Endometrium (tissue), 2 donors: Measurements from ENCODE around the gene ALDH1A2.

Experiments used
- FAIRE-seq: peaks from 2 replicates; lab custom pipeline; 2012; peaks lifted over from hg19 to GRCh38; lab: Jason Lieb, UNC
- donor health status: control.
- donor health status: control.

Gene ALDH1A2

DNA sequence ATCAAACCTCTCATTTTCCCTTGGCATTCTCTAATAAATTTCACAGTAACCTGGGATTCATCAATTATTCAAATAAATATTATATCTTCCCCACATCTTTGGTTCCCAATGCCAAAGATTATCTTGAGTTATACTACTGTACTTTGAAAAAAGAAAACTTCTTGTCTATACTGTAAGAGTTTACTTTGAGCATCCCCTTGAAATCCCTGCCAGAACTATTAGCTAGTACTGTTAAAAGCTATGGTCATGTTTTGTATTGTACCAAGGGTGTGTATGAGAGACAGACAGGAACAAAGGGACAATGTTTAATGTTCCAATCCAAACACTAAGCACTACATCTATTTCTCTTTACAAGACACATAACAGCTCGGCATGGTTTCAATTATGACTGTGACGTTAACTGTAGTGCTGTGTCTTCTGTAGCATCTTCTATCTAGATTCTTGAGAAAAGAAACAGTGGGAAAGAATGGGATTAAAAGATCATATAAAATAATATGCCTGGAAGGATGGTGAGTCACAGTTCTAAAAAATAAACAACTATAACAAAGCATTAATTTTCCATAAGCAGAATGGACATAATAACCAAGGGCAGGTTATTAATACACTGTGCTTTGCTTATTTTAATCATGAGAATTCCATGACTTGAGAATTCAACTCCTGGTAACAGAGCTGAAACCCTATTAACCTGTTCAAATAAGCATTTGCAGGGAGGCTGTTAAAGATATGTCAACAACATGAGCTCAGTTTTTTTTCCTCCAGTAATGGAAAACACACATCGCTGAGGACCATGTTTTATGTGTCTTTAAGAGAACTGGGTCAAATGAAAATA, 71.1 kb downstream of the ALDH1A2 start:
- FAIRE-seq, result peak; percentile 96

GRCh38 chr15:57993409-57994145, 71.9 kb downstream of the ALDH1A2 start:
- no peak for FAIRE-seq

- peak; percentile 95 for FAIRE-seq
Observed at GRCh38 chr15:57992761-57993355, 72.7 kb downstream of the ALDH1A2 start.

DNA sequence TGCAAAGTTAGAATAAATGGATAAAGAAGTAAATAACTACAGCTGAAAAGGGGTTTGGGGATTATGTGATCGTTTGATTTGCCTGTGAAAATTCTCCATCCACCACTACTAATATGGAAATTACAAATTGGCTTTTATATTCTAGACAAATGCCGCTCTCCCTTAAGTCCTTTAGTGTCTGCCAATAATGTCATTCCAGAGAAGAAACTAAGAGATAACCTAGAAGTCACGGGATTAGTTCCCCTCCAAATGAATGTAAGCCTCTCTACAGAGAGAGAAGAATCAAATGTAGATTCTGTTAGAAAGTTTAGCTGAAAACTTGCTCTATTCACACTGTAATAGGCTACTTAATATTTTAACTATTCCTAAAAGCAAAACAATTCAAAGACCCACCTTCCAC, 92.0 kb downstream of the ALDH1A2 start:
- FAIRE-seq, result no peak

- no peak for FAIRE-seq
Observed at GRCh38 chr15:57972864-57973263, 92.6 kb downstream of the ALDH1A2 start.

DNA sequence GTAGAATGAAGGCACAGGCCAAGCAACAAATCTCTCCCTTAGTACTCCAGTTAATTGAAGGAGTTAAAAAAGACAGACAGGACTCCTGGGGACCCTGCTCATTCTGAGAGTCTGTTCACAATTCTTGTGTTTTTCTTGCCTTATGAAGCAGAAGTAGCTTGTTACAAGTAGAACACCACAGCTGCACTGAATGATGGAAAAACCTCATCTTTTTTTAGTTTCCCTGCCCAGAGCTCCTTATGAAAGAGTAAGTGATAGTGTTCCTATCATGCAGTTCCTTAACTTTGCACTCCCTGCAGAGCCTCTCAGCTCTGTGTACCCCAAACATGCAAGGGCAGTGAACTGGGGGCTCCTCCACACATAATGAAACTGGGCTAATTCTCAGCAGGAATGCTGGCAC, 95.5 kb downstream of the ALDH1A2 start:
- FAIRE-seq, result no peak

DNA sequence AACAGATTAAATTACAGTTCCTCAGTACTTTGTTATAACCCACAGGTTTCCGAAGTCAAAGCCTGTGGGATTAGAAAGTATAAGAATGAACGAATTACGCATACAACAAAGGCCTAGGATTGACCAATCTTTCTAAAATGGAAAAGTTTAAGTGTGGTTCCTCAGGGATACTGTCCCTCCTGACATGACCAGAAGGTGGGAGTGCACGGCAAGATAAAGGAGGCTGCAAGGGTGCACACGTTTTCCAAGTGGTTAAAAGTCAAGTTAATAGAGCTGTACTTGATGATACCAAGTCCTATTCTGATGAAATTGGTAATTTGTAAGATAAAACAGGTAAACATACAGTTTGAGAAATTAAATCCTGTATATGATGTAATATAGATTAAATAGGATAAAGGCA, 96.2 kb downstream of the ALDH1A2 start:
- FAIRE-seq, result no peak

DNA sequence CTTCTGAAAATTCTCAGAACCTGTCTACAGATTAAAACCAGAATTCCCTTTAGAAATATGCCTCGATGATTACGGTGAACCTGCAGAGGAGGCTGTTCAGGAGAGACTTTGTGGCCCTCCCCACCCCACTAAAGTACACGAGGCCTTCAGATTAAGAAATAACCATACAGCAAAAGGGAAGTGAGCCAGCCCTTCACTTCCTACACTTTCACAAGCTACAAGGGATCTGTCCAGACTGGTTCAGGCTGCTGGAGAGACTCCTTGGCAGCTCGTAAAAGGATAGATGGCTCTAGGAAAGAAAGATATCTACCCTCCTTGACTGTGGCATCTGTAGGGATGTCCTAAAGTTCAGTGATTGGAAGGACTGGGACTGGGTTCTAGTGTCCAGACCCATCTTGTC, 102.6 kb downstream of the ALDH1A2 start:
- no peak for FAIRE-seq

- no peak for FAIRE-seq
Observed at GRCh38 chr15:57961919-57962318, 103.6 kb downstream of the ALDH1A2 start.

DNA sequence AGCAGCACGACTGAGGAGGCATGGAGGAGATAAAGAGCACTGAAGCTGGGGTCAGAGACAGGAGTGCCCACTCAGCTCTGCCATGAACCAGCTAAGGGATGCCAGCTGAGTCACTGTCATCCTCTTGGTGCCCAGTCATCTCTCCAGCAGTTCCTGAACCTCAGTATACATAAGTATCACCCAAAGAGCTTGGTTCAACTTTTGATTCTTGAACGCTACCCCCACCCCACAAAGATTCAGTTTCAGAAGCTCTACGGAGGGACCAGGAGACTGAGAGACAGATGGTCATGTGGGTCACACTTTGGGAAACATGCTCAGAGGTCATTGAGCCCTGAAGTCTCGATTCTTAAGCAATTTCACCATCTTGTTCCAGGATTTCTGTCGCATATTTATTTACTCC, 108.4 kb downstream of the ALDH1A2 start:
- no peak for FAIRE-seq

GRCh38 chr15:57953874-57954273, 111.6 kb downstream of the ALDH1A2 start:
- no peak for FAIRE-seq

DNA sequence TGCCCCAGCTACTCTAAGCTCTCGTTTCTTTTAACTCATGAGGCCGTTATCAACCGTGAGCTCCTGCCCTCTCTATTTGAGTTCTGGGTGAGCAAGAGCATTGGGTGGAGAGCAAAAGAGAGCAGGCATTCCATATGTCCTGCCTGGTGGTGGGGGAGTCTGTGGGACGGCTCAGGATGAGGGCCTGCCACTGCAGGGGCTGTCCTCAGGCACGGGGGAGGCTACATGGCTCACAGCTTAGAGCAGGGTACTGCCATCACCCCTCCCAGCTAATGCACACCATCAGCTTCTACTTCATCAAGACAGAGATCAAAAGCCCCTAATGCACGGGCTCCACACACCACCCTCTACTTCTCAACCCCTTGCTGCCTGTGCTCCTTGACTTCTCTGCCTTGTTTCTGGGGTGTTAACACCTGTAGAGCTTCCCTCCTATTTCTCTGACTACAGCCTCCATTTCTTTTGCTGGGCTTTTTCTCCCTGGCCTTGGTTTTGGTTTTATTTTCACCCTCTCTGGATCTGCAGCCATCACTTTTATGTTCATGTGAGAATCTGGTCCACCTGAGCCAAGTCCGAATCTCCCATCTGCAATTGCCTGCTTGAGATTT, 114.1 kb downstream of the ALDH1A2 start:
- FAIRE-seq, result no peak

GRCh38 chr15:57950381-57950946, 115.0 kb downstream of the ALDH1A2 start:
- no peak for FAIRE-seq

GRCh38 chr15:57949374-57949943, 116.1 kb downstream of the ALDH1A2 start:
- no peak for FAIRE-seq

DNA sequence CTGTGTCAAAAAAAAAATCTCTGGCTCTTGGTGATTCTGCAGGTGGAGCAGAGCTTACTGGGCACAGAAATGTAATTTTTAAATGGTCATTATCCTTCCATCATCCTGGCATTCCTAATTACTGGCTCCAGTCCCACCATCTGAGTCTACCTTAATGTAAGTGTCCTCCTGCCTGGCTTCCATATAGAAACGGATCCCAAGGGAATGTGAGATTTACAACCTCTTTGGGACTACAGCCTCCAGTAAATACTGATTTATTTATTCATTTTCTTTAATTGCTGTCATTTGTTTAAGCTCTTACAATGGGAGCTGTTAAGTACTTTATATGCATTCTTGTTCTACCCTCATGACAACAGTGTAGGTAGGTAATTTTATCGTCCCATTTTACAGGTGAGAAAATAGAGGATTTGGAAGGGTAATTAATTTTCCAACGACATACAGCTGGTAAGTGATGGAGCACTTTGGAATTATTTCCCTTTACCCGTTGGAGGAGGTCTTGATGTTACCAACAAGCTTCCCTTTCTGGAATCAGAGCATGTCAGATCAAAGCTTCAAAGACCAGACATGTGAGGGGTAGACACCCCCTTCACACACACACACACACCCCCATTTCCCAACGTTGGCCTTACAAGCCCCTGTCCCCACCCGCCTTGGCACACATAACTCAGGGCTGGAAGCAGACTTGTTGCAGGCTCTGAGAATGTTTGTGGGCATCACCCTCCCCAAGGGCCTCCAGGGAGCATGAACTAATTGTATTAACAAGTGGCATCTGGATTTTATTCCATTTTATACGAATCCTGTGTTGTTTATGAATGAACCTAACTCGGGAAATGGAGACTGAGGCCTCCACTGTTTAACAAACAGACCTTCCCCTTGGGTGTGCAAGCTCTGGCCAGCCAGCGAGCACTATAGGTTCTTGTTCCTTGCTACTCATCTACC, 116.9 kb downstream of the ALDH1A2 start:
- no peak for FAIRE-seq

- FAIRE-seq, result peak; percentile 26
Observed at GRCh38 chr15:57947781-57948180, 117.7 kb downstream of the ALDH1A2 start.

DNA sequence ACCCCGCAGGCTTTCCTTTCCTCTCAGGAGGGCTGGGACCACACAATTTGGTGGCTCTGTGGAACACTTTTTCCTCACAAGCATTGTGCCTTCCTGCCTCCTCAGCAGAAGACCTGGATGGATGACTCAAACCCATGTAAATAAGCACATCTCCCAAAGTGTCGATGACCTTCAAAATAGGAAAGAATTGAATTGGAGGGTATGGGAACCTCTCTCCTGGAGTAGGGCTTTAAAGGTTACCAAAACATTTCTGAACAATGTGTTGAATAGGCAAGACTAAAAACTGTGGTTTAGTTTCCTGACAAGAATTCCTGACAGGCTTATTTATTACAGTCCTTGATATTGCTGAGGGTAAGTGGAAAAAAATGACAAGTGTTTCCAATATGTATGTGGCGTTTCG, 118.2 kb downstream of the ALDH1A2 start:
- FAIRE-seq, result no peak

DNA sequence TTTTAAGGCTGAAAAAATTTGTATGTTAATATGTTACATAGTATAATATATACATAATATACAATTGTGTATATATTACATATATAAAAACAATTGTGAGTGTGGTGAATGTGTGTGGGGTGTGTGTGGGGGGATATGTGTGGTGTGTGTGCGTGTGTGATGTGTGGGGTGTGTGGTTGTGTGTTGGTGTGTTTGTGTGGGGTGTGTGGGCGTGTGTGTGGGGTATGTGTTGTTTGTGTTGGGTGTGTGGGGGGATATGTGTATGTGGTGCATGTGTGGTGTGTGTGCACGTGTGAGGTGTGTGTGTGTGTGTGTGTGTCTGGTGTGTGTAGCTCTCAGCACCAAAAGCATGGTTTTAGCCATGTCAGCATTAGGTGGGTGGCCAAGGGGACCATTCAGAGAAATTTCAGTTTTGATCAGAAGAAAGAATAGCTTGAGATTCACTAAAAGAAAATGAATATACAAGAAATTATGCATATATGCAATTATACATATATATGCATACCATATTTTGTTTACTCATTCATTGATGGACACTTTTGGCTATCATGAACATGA, 118.9 kb downstream of the ALDH1A2 start:
- FAIRE-seq, result no peak

DNA sequence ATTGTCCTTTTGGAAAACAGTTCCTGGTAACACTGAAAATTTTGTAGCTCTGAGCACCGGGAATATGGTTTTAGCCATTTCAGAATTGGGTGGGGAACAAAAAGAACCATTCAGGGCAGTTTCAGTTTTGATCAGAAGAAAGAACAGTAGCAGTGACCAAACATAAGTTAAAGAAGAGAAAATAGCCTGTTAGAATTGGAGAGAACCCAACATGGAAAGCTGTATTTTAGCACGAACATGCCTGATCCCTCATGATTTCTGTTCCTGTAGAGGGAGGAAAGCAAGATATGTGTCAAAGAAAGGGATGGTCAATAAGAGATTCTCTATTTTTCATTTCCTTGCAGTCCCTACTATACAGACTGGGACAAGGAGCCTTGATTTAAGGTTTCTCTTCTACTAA, 119.9 kb downstream of the ALDH1A2 start:
- no peak for FAIRE-seq

DNA sequence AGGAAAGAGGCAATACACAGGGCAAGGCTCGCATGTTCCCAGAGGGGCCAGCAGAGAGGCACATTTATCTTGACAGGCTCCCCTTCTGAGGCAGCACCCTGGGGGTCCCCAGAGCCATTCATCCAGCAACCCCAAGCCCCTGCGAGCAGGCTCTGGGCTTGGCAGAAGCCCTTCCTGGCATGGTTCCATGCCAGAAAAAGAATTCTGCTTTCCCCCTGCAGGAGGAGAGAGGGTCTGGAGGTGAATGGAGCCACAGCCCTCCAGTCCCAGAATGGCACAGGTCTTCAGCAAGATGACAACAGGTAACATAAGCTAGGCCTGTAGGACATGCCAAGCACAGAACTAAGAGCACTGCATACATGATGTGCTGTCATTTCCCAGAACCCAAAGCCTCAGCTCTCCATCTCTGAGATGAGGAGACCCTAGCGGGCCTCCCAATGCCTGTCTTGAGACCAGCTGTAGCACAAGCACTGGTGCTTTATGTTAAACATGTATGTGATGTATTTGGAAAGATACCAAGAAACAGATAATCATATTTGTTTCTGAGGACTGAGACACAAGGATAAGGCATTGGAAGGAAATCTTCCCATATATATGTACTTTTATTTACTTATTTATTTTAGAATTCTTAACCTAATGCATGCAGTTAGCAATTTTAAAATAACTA, 121.6 kb downstream of the ALDH1A2 start:
- FAIRE-seq, result no peak
